ENCODE measurements around the gene MBOAT1. TPM values are rescaled to one million over a fixed set of nuclear protein-coding genes. Genes with fewer than 3 reads are reported as not detected.

The MBOAT1 gene
- total RNA-seq, 2 donors from 2014 or later: 4.6 to 10.1 TPM

DNA sequence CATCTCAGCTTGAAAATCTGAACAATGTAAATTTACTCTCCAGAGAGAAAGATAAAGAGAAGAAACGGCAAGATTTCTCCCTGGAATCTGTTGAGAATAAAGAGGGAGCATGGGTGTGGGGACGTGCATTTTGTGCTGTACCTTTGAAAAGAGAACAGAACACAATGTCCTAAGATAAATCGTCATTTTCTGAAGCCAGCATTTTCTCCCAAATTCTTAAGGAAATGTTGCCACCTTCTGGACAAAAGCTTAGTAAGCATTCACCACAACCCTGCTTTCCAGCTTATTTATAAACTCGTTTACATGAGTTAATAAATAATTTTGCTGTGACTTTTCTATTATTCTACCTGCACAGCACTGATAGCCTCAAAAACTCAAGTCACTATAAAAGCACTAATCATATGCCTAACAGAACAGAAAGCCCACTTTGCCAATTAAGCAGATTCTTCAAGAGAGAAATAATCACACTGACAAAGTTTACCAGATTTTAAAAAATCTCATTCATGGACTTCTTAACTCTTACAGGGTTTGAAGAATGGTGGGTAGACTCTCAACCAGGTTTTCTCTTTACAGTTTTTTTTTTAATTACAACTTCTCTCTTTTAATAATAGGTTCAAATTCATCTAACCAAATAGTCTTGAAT is 155.8 kb downstream of the MBOAT1 start:
- Histone ChIP-seq H3K9me3 (no peaks in the 10 kb centered on the region), H3K27me3 (no peaks in the 10 kb centered on the region), H3K4me3 (no peak overlapping the region), H3K4me1 (no peaks in the 10 kb centered on the region), H3K36me3 (replicated peaks in 1 of 2; ENCODE audit: insufficient read depth in 1 of 2, low read depth in 2 of 2) (no peaks in the 10 kb centered on the region), H3K27ac (no peak overlapping the region)
- intact Hi-C loops (cut with DNase I): loop anchor here (10.0 kb wide), 1 partner anchor 1452 kb away; no protein-coding TSS in a partner anchor
- ATAC-seq (peak; percentile 47), DNase-seq (peak in 2 of 4 donors; percentile 12 to 17)
- TF ChIP-seq POLR2A (IDR thresholded peaks at IDR 0.05): no peak
- TF ChIP-seq, protein P1, sequence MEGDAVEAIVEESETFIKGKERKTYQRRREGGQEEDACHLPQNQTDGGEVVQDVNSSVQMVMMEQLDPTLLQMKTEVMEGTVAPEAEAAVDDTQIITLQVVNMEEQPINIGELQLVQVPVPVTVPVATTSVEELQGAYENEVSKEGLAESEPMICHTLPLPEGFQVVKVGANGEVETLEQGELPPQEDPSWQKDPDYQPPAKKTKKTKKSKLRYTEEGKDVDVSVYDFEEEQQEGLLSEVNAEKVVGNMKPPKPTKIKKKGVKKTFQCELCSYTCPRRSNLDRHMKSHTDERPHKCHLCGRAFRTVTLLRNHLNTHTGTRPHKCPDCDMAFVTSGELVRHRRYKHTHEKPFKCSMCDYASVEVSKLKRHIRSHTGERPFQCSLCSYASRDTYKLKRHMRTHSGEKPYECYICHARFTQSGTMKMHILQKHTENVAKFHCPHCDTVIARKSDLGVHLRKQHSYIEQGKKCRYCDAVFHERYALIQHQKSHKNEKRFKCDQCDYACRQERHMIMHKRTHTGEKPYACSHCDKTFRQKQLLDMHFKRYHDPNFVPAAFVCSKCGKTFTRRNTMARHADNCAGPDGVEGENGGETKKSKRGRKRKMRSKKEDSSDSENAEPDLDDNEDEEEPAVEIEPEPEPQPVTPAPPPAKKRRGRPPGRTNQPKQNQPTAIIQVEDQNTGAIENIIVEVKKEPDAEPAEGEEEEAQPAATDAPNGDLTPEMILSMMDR (IDR thresholded peaks at IDR 0.05): peak; percentile 23 to 78 (median 62)
- WGBS, 2 donors: 1 to 2% methylated on average over 4 of the region's 4 CpGs

DNA sequence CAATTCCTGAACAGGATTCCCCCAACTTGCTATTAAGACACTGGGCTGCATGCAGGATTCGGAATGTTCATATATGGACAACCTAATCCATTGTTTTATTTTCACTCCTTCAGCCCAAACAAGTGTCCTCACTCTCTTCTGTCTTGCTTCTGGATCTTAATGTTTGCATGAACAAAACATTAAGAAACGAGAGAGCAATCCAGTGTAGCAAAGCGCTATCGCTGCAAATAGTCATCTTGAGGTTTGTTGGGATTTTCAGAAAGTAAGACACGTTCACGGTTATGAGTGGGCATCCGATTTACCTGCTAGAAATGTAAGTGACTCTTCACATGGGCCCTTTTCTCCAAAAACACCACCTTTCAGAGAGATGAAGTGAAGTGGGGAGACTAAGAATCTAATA is 156.4 kb downstream of the MBOAT1 start:
- no peak overlapping the region for H3K27ac ChIP-seq

More for the DNA sequence above, 156.4 kb downstream of the MBOAT1 start:
- TF ChIP-seq, protein P1 (IDR thresholded peaks at IDR 0.05): no peak
- TF ChIP-seq POLR2A (IDR thresholded peaks at IDR 0.05): no peak
- intact Hi-C loops (cut with DNase I): loop anchor here (10.0 kb wide), 1 partner anchor 1451 kb away; no protein-coding TSS in a partner anchor
- 79% methylated on average over 7 of the region's 7 CpGs for WGBS, 2 donors
- Histone ChIP-seq H3K9me3 (no peaks in the 10 kb centered on the region), H3K27me3 (no peaks in the 10 kb centered on the region), H3K4me1 (no peaks in the 10 kb centered on the region), H3K36me3 (replicated peaks in 1 of 2; ENCODE audit: insufficient read depth in 1 of 2, low read depth in 2 of 2) (no peaks in the 10 kb centered on the region), H3K4me3 (no peak overlapping the region)
- no peak for DNase-seq
- no peak for ATAC-seq

Other genes with a start within 250 kb of the MBOAT1 start
- 1 to 10 TPM; 2.0 to 2.3 TPM for gene E2F3, start 189.4 kb upstream of the MBOAT1 start, total RNA-seq